ENCODE measurements around the gene STK35.

Gene STK35

GRCh38 chr20:2108498-2108897 is 6.9 kb downstream of the STK35 start:
- no peak for DNase-seq

- no peak for DNase-seq
These were observed 7.4 kb downstream of the STK35 start for GRCh38 chr20:2108987-2109386.

- no peak for DNase-seq
These were observed 8.0 kb downstream of the STK35 start for GRCh38 chr20:2109425-2110210.

- DNase-seq, result no peak
These were observed 11.3 kb downstream of the STK35 start for GRCh38 chr20:2112910-2113309.

GRCh38 chr20:2114127-2114959 is 12.7 kb downstream of the STK35 start:
- no peak for DNase-seq

- no peak for DNase-seq
These were observed 13.5 kb downstream of the STK35 start for GRCh38 chr20:2114990-2115681.

GRCh38 chr20:2116170-2116940 is 14.7 kb downstream of the STK35 start:
- no peak for DNase-seq

GRCh38 chr20:2118783-2119182 is 17.2 kb downstream of the STK35 start:
- DNase-seq, result no peak

GRCh38 chr20:2122936-2123335 is 21.3 kb downstream of the STK35 start:
- no peak for DNase-seq

GRCh38 chr20:2123720-2124119 is 22.1 kb downstream of the STK35 start:
- no peak for DNase-seq

- DNase-seq, result no peak
These were observed 23.1 kb downstream of the STK35 start for GRCh38 chr20:2124564-2125213.

- no peak for DNase-seq
These were observed 24.0 kb downstream of the STK35 start for GRCh38 chr20:2125474-2126112.

GRCh38 chr20:2127238-2127637 is 25.6 kb downstream of the STK35 start:
- DNase-seq, result no peak

- no peak for DNase-seq
These were observed 26.9 kb downstream of the STK35 start for GRCh38 chr20:2128542-2128941.

GRCh38 chr20:2130062-2130591 is 28.5 kb downstream of the STK35 start:
- DNase-seq, result no peak

- DNase-seq, result no peak
These were observed 29.1 kb downstream of the STK35 start for GRCh38 chr20:2130683-2131082.

- DNase-seq, result no peak
These were observed 29.7 kb downstream of the STK35 start for GRCh38 chr20:2131366-2131765.

- no peak for DNase-seq
These were observed 30.9 kb downstream of the STK35 start for GRCh38 chr20:2132461-2132901.

GRCh38 chr20:2133318-2134183 is 31.9 kb downstream of the STK35 start:
- DNase-seq, result no peak

- no peak for DNase-seq
These were observed 33.4 kb downstream of the STK35 start for GRCh38 chr20:2135013-2135412.
